ENCODE data around the gene GTF2H1.

GRCh38 chr11:18369398-18369797, 47.0 kb downstream of the GTF2H1 start:
- TF ChIP-seq TRIM24 (IDR thresholded peaks at IDR 0.05) (no peak), TAF7 (tag; IDR thresholded peaks at IDR 0.05) (no peak), ZNF586 (CRISPR knock-in tag; conservative IDR thresholded peaks at IDR 0.05) (no peak), XRCC5 (IDR thresholded peaks at IDR 0.05; ENCODE audit: low read depth, low read length) (no peak), SP1 (CRISPR knock-in tag; IDR thresholded peaks at IDR 0.05) (no peak), RBM14 (IDR thresholded peaks at IDR 0.05; ENCODE audit: borderline replicate concordance, insufficient read depth, low read depth, low read length) (no peak), JUND (IDR thresholded peaks at IDR 0.05; ENCODE audit: borderline replicate concordance, low read depth, low read length) (no peak), JUND (tag; IDR thresholded peaks at IDR 0.05; ENCODE audit: borderline replicate concordance, low read depth, low read length) (no peak), RAD21 (CRISPR knock-in tag; conservative IDR thresholded peaks at IDR 0.05 in 1 of 2, IDR thresholded peaks at IDR 0.05 in 1 of 2) (no peak)

All from K562 (cell line).